ENCODE results near the gene INSM2. TPM values are rescaled to one million over a fixed set of nuclear protein-coding genes. Genes with fewer than 3 reads are reported as not detected.
A peak's percentile ranks its signal among the peaks of the same experiment; 100 is the strongest.

Gene INSM2
- total RNA-seq, 1 experiment from 2014 or later: not detected

DNA sequence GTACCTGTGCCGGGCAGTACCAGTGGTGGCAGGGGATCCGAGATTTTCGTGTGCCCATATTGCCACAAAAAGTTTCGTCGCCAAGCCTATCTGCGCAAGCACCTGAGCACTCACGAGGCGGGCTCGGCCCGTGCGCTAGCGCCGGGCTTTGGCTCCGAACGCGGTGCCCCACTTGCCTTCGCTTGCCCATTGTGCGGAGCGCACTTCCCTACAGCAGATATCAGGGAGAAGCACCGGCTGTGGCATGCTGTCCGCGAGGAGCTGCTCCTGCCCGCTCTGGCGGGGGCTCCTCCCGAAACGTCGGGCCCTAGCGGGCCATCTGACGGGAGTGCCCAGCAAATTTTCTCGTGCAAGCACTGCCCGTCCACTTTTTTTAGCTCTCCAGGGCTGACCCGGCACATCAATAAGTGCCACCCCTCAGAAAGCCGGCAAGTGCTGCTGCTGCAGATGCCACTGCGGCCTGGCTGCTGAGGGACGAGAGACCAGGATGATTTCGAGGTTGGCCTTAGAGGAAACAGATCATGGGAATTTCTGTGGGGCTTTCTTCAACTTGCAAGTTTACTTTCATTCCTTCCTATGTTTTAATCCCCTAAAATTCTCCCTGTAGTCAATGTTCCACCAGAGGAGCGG is 1.6 kb downstream of the INSM2 start:
- Histone ChIP-seq H3K27ac (ENCODE audit: low read depth, low read length, poor library complexity, severe bottlenecking) (no peak overlapping the region), H3K4me1 (ENCODE audit: insufficient read depth, low read length, poor library complexity, severe bottlenecking) (peaks cover 13% of the 10 kb centered on the region), H3K9me3 (ENCODE audit: low read depth, low read length, poor library complexity, severe bottlenecking) (no peaks in the 10 kb centered on the region), H3K27me3 (replicated peaks; ENCODE audit: insufficient read depth, low read depth, low read length, poor library complexity) (peaks cover 53% of the 10 kb centered on the region), H3K4me3 (ENCODE audit: low read depth, low read length, poor library complexity, severe bottlenecking) (peak overlapping the region; percentile 9), H3K36me3 (ENCODE audit: insufficient read depth, low read length, poor library complexity, severe bottlenecking) (no peaks in the 10 kb centered on the region)
- DNase-seq (ENCODE audit: low spot score): no peak
- CTCF ChIA-PET: no interaction called here
- intact Hi-C loops (cut with micrococcal nuclease; ENCODE audit: unreplicated experiment): loop anchor here (10.0 kb wide), 1 partner anchor 279 kb away; no protein-coding TSS in a partner anchor
- POLR2A ChIA-PET (ENCODE audit: low non-redundant PET): no interaction called here
- TF ChIP-seq EZH2 (IDR thresholded peaks at IDR 0.05; ENCODE audit: borderline replicate concordance, low read depth, low read length, poor library complexity, severe bottlenecking): no peak
- TF ChIP-seq, protein P1, sequence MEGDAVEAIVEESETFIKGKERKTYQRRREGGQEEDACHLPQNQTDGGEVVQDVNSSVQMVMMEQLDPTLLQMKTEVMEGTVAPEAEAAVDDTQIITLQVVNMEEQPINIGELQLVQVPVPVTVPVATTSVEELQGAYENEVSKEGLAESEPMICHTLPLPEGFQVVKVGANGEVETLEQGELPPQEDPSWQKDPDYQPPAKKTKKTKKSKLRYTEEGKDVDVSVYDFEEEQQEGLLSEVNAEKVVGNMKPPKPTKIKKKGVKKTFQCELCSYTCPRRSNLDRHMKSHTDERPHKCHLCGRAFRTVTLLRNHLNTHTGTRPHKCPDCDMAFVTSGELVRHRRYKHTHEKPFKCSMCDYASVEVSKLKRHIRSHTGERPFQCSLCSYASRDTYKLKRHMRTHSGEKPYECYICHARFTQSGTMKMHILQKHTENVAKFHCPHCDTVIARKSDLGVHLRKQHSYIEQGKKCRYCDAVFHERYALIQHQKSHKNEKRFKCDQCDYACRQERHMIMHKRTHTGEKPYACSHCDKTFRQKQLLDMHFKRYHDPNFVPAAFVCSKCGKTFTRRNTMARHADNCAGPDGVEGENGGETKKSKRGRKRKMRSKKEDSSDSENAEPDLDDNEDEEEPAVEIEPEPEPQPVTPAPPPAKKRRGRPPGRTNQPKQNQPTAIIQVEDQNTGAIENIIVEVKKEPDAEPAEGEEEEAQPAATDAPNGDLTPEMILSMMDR (conservative IDR thresholded peaks at IDR 0.05; ENCODE audit: low read depth, low read length): no peak
- no TSS peak for BruUV-seq (replicated peaks)

DNA sequence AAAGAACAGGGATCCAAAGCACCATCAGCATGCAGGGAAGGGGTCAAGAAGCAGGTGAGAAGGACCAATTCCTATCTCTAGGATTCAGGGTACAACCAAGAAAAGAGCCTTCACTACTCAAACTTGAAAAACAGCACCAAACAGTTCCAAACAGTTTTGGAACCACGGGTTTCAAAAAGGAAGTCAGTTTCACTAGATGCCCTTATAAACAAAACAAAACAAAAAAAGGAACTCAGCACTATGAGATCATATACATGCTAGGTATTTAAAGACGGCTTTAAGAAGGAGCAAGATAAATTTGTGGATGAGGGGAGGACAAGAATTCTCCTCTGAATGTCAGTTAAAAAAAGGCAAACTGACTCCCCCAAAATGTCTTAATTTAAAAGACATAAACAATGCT is 6.0 kb downstream of the INSM2 start:
- Histone ChIP-seq H3K36me3 (ENCODE audit: insufficient read depth, low read length, poor library complexity, severe bottlenecking) (no peaks in the 10 kb centered on the region), H3K9me3 (ENCODE audit: low read depth, low read length, poor library complexity, severe bottlenecking) (no peaks in the 10 kb centered on the region), H3K4me1 (ENCODE audit: insufficient read depth, low read length, poor library complexity, severe bottlenecking) (peaks cover 2% of the 10 kb centered on the region), H3K4me3 (ENCODE audit: low read depth, low read length, poor library complexity, severe bottlenecking) (no peak overlapping the region), H3K27ac (ENCODE audit: low read depth, low read length, poor library complexity, severe bottlenecking) (no peak overlapping the region), H3K27me3 (replicated peaks; ENCODE audit: insufficient read depth, low read depth, low read length, poor library complexity) (peaks cover 17% of the 10 kb centered on the region)
- POLR2A ChIA-PET (ENCODE audit: low non-redundant PET): no interaction called here
- CTCF ChIA-PET: no interaction called here
- intact Hi-C loops (cut with micrococcal nuclease; ENCODE audit: unreplicated experiment): loop anchor here (10.0 kb wide), 1 partner anchor 275 kb away; no protein-coding TSS in a partner anchor
- BruUV-seq (replicated peaks): no TSS peak
- TF ChIP-seq, protein P1 (conservative IDR thresholded peaks at IDR 0.05; ENCODE audit: low read depth, low read length): no peak
- TF ChIP-seq EZH2 (IDR thresholded peaks at IDR 0.05; ENCODE audit: borderline replicate concordance, low read depth, low read length, poor library complexity, severe bottlenecking): no peak
- DNase-seq (ENCODE audit: low spot score): no peak

DNA sequence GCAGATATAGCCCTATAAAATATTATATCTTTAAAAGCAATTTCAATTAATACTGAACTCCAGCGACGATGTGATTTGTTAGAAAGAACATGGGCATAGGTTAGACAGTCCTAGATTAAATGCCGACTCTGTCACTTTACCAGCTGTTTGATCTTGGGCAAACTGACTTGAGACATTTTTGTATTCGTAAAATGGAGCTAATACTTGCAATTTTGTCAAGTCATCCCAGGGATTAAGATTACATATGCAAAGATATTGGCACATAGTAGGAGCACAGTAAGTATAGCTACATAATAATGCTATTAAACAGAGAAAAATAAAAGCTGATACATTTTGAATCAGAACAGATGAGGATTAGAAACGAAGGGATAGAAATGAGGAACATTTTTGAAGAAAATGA is 9.0 kb downstream of the INSM2 start:
- intact Hi-C loops (cut with micrococcal nuclease; ENCODE audit: unreplicated experiment): no loop called here
- Histone ChIP-seq H3K36me3 (ENCODE audit: insufficient read depth, low read length, poor library complexity, severe bottlenecking) (no peaks in the 10 kb centered on the region), H3K4me1 (ENCODE audit: insufficient read depth, low read length, poor library complexity, severe bottlenecking) (no peaks in the 10 kb centered on the region), H3K4me3 (ENCODE audit: low read depth, low read length, poor library complexity, severe bottlenecking) (no peak overlapping the region), H3K27me3 (replicated peaks; ENCODE audit: insufficient read depth, low read depth, low read length, poor library complexity) (no peaks in the 10 kb centered on the region), H3K9me3 (ENCODE audit: low read depth, low read length, poor library complexity, severe bottlenecking) (no peaks in the 10 kb centered on the region), H3K27ac (ENCODE audit: low read depth, low read length, poor library complexity, severe bottlenecking) (no peak overlapping the region)
- POLR2A ChIA-PET (ENCODE audit: low non-redundant PET): no interaction called here
- BruUV-seq (replicated peaks): no TSS peak
- no peak for TF ChIP-seq EZH2 (IDR thresholded peaks at IDR 0.05; ENCODE audit: borderline replicate concordance, low read depth, low read length, poor library complexity, severe bottlenecking)
- CTCF ChIA-PET: interaction anchor here (0.6 kb wide), 1 partner anchor 780 kb away, joined by 3 read pairs; no protein-coding TSS in a partner anchor
- no peak for DNase-seq (ENCODE audit: low spot score)

DNA sequence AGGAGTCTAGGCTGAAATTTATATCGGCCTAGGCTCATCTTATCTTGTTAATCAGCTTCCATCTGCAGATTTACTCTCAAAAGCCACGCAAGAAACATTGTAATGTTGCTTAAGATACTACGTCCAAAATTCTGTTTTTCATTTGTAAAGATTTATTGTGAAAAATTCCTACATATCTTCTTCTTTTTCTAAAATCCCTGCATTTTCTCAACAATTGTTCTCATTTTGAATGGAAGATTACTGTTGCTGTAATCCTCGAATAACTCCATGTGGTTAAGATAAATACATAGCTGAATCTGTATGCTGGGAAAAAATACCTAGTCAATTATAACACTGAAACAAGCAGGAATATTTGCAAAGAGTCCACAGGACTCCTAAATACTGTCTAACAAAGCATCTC is 15.6 kb downstream of the INSM2 start:
- BruUV-seq (replicated peaks): no TSS peak
- H3K4me1 ChIP-seq (ENCODE audit: insufficient read depth, low read length, poor library complexity, severe bottlenecking): no peaks in the 10 kb centered on the region
- DNase-seq (ENCODE audit: low spot score): no peak
- H3K36me3 ChIP-seq (ENCODE audit: insufficient read depth, low read length, poor library complexity, severe bottlenecking): no peaks in the 10 kb centered on the region
- CTCF ChIA-PET: no interaction called here
- POLR2A ChIA-PET (ENCODE audit: low non-redundant PET): no interaction called here
- TF ChIP-seq, protein P1 (conservative IDR thresholded peaks at IDR 0.05; ENCODE audit: low read depth, low read length): no peak
- TF ChIP-seq EZH2 (IDR thresholded peaks at IDR 0.05; ENCODE audit: borderline replicate concordance, low read depth, low read length, poor library complexity, severe bottlenecking): no peak
- H3K27me3 ChIP-seq (replicated peaks; ENCODE audit: insufficient read depth, low read depth, low read length, poor library complexity): no peaks in the 10 kb centered on the region
- H3K27ac ChIP-seq (ENCODE audit: low read depth, low read length, poor library complexity, severe bottlenecking): no peak overlapping the region
- intact Hi-C loops (cut with micrococcal nuclease; ENCODE audit: unreplicated experiment): no loop called here
- H3K9me3 ChIP-seq (ENCODE audit: low read depth, low read length, poor library complexity, severe bottlenecking): no peaks in the 10 kb centered on the region
- no peak overlapping the region for H3K4me3 ChIP-seq (ENCODE audit: low read depth, low read length, poor library complexity, severe bottlenecking)
